ENCODE results near the gene FSTL3.
"Not testable (repeated sequence)": the region's sequence is repeated elsewhere in the genome, so short reads cannot be mapped to it uniquely, and the experiment has no call there.

Gene FSTL3

DNA sequence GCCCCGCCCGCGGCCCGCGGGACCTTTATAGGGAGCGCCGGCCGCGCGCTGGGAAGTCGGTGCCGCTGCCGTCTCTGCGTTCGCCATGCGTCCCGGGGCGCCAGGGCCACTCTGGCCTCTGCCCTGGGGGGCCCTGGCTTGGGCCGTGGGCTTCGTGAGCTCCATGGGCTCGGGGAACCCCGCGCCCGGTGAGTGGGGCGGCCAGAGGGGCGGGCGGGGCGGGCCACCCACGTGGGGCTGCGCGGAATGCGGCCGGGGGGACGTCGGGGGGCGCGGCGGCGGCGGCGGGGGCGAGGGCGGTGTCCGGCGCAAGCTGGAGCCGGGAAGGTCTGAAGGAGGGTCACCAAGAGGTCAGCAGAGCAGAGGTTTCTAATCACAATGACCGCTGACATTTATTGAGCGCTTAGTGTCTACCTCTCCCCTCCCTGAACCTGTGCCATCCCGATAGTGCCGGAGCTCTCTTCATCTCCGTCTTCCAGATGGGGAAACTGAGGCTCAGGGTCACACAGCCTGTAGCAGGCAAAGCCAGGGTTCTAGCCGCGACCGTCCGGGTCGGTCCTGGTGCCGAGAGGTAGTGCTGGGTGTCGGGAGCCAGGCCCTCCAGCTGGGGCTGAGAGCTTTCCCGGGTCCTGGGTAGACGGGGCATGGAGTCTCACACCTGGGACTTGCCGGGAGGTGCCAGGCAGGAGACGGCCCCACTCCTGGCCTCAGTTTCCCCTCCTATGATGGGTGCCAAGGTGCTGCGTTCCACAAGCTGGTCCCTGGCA, at the start of gene FSTL3:
TSS of gene FSTL3 (plus strand) at position 54 of the 767 bp plus-strand sequence. CDS start at position 86, 32 bp downstream.
- in situ Hi-C loops (cut with HindIII; ENCODE audit: low sequenced_read_pairs) = no loop called here

- in situ Hi-C loops (cut with HindIII; ENCODE audit: low sequenced_read_pairs) = not testable (repeated sequence)
Measured at GRCh38 chr19:626566-626965, 49.6 kb upstream of the FSTL3 start.

- in situ Hi-C loops (cut with HindIII; ENCODE audit: low sequenced_read_pairs) = no loop called here
Measured at GRCh38 chr19:628168-628567, 48.0 kb upstream of the FSTL3 start.

DNA sequence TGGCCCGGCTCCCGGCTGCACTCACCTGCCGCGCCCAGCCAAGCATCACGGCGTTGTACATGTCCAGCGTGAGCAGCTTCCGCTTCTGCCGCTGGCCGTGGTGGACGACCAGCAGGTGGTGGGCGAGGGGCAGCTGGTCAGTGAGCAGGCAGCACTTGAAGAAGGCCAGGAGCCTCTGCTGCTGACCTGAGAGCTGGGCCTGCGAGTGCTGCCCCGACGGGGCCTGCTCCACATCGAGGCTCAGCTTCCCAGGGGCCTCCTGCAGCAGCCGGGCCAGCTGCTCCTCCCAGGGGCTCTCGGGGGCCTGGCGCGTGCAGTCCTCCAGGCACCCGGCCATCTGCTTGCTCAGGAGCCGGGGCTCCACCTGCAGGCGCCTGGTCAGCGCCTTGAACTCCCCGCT, 46.7 kb upstream of the FSTL3 start:
- in situ Hi-C loops (cut with HindIII; ENCODE audit: low sequenced_read_pairs) = not testable (repeated sequence)

- in situ Hi-C loops (cut with HindIII; ENCODE audit: low sequenced_read_pairs) = no loop called here
Measured at GRCh38 chr19:629961-630714, 46.1 kb upstream of the FSTL3 start.

GRCh38 chr19:632579-633067, 43.6 kb upstream of the FSTL3 start:
- in situ Hi-C loops (cut with HindIII; ENCODE audit: low sequenced_read_pairs) = no loop called here

GRCh38 chr19:633068-633785, 43.0 kb upstream of the FSTL3 start, which contains the start of gene POLRMT:
POLRMT (minus strand) TSS chr19:633537; CDS start chr19:633512, 25 bp downstream.
- in situ Hi-C loops (cut with HindIII; ENCODE audit: low sequenced_read_pairs) = no loop called here

GRCh38 chr19:633786-634639, 42.2 kb upstream of the FSTL3 start:
- in situ Hi-C loops (cut with HindIII; ENCODE audit: low sequenced_read_pairs) = no loop called here

- in situ Hi-C loops (cut with HindIII; ENCODE audit: low sequenced_read_pairs) = no loop called here
Measured at GRCh38 chr19:634975-635652, 41.1 kb upstream of the FSTL3 start.

DNA sequence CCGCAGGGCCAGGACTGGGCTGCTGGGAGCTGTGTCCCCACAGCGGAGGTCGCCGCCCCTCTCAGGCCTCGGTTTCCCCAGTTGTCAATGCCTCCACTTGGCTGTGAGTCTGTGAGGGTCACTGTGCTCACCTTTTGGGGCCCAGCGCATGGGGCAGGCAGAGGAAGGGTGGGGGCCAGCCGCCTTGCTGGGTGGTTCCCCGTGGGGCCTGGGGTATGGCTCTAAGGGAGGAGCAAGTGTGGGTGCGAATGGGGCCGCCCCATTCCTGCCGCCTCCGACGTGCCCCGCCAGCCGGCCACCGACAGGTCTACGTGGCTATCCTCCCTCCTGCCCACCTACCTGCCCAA, 37.3 kb upstream of the FSTL3 start:
- in situ Hi-C loops (cut with HindIII; ENCODE audit: low sequenced_read_pairs) = no loop called here

DNA sequence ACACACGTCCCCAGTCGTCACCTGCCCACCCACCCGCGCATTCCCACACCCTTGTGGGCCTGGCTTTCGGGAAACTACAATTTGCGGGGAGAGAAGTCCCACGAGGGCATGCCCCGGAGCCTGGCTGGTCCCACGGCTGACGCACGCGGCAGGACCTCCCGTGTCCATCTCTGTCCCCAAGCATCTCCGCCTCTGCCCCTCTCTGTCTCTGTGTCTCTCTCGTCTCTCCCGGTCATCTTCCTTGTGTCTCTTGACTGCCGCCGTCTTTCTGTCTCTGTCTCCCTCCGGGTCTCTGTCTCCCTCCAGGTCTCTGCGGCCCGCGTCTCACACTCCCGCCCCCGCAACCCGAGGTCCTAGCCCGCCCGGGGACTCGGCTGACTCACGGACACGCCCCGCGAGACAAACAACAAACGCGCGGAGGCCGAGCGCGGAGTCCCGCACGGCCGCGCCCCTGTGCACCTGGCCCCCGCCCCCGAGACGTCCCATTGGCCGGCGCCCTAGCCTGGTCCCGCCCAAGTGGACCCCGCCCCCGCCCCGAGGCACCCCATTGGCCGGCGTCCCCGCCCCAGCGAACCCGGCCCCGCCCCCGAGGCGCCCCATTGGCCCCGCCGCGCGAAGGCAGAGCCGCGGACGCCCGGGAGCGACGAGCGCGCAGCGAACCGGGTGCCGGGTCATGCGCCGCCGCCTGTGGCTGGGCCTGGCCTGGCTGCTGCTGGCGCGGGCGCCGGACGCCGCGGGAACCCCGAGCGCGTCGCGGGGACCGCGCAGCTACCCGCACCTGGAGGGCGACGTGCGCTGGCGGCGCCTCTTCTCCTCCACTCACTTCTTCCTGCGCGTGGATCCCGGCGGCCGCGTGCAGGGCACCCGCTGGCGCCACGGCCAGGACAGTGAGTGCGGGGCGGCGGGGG, 36.7 kb upstream of the FSTL3 start, which contains the start of gene FGF22:
TSS of gene FGF22 (plus strand) at position 627 of the 908 bp plus-strand sequence. CDS start at position 674, 47 bp downstream.
- in situ Hi-C loops (cut with HindIII; ENCODE audit: low sequenced_read_pairs) = no loop called here

DNA sequence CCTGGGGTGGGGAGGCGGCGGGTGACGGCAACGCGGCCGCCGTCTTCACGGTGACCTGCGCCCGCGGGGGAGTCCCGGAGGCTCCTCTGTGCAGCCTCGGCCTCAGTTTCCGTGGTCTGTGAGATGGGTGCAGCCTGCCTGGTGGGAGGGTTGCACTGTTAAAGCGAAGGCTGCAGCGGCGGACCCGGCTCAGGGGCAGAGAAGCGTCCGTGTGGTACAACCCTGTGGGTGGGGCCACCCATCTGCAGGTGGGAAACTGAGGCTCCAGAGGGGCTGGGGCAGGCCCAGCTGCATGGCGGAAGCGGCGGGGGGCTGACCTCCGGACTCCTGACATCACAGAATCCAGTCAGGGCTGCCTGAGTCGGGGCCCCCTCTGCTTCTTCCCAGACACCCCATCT, 36.0 kb upstream of the FSTL3 start:
- in situ Hi-C loops (cut with HindIII; ENCODE audit: low sequenced_read_pairs) = no loop called here

GRCh38 chr19:640606-641189, 35.5 kb upstream of the FSTL3 start:
- in situ Hi-C loops (cut with HindIII; ENCODE audit: low sequenced_read_pairs) = no loop called here

DNA sequence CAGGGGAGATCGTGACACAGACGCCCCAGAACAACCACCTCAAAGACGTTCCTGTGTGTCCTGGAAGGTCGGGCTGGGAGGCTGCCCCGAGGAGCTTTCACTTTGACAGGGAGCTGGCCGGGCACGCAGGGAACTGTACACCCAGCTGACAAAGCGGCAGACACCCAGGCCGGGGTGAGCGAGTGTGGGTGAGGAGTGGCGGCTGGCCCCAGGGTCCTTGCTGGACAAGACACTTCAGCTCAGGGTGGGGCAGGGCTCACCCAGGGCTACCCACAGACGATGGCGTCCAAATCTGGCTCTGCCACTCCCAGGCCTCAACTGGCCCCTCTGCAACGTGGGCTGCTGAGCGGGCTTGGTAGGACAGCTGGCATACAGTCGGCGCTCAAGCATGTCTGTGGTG, 34.5 kb upstream of the FSTL3 start:
- in situ Hi-C loops (cut with HindIII; ENCODE audit: low sequenced_read_pairs) = no loop called here

- in situ Hi-C loops (cut with HindIII; ENCODE audit: low sequenced_read_pairs) = no loop called here
Measured at GRCh38 chr19:642767-643727, 33.1 kb upstream of the FSTL3 start.

- in situ Hi-C loops (cut with HindIII; ENCODE audit: low sequenced_read_pairs) = no loop called here
Measured at GRCh38 chr19:643736-644135, 32.5 kb upstream of the FSTL3 start.

DNA sequence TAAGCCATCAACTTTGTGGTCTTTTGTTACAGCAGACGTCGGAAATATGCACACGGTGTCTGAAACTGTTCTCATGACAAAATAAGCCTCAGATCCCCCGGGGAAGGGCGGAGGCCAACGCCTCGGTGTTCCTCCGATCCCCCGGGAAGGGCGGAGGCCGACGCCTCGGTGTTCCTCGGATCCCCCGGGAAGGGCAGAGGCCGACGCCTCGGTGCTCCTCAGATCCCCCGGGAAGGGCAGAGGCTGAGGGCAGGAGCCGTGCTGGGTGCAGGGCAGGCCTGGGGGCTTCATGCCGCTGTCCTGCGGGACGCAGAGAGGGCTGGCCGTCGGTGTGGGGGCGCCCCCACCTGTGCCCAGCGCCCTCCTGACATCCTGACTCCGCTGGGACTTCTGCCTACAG, 31.8 kb upstream of the FSTL3 start:
- in situ Hi-C loops (cut with HindIII; ENCODE audit: low sequenced_read_pairs) = no loop called here
